IMR-90 (cell line): ENCODE results near the gene UBR4. TPM values are rescaled to one million over a fixed set of nuclear protein-coding genes. Genes with fewer than 3 reads are reported as not detected.

Source experiments
- ATAC-seq: fragments of 200-7000 bp; cut with Tn5 transposase; 2 replicates; pipeline ENCODE4 v1.9.1; 2020; ENCODE audit warnings: low read depth, mild to moderate bottlenecking, moderate library complexity
- BruUV-seq: library from RNA; stranded (reverse); fragments of 400-500 nt; replicated peaks from 2 replicates; lab custom pipeline; 2021; lab: Mats Ljungman, UMichigan
- CTCF ChIA-PET: fragments of 300-600 bp; formaldehyde crosslinking; extraction: SDS; loops from one replicate; lab custom pipeline; 2021; ENCODE audit warnings: antibody characterized with exemption; lab: Yijun Ruan, JAX
- POLR2A ChIA-PET: fragments of 300-600 bp; sonication (Branson Sonifier 250); formaldehyde crosslinking; loops from one replicate; lab custom pipeline; 2022; ENCODE audit warnings: antibody characterized with exemption; ENCODE audit not compliant: unreplicated experiment; lab: Charles Lee
- DNase-seq: peaks from one replicate; pipeline ENCODE4 v3.0.0; 2013
- H2AFZ ChIP-seq: replicated peaks from 2 replicates; pipeline ENCODE3; 2013; ENCODE audit warnings: low read length, mild to moderate bottlenecking; ENCODE audit not compliant: poor library complexity
- H2AK5ac ChIP-seq: 2 replicates; pipeline ENCODE4 v1.6.1; 2013; ENCODE audit warnings: low read depth, low read length, inconsistent platforms
- H2AK9ac ChIP-seq: replicated peaks from 2 replicates; pipeline ENCODE3; 2013; ENCODE audit warnings: mild to moderate bottlenecking, low read depth, low read length, moderate library complexity; ENCODE audit not compliant: poor library complexity
- H2BK120ac ChIP-seq: 2 replicates; pipeline ENCODE4 v1.6.1; 2013; ENCODE audit warnings: low read depth, low read length, inconsistent platforms
- H2BK15ac ChIP-seq: 3 replicates; pipeline ENCODE4 v1.6.1; 2013; ENCODE audit warnings: low read depth, low read length, inconsistent platforms
- H2BK20ac ChIP-seq: 2 replicates; pipeline ENCODE4 v1.6.1; 2013; ENCODE audit warnings: low read depth, mild to moderate bottlenecking, inconsistent platforms, low read length, moderate library complexity
- H2BK5ac ChIP-seq: 2 replicates; pipeline ENCODE4 v1.6.1; 2013; ENCODE audit warnings: mild to moderate bottlenecking, low read depth, low read length, inconsistent platforms; ENCODE audit not compliant: poor library complexity, severe bottlenecking
- H3K14ac ChIP-seq: replicated peaks from 2 replicates; pipeline ENCODE4 v1.6.1; 2013; ENCODE audit warnings: low read depth, low read length, inconsistent platforms
- H3K18ac ChIP-seq: 2 replicates; pipeline ENCODE4 v1.6.1; 2013; ENCODE audit warnings: low read depth, low read length, control low read depth
- H3K23ac ChIP-seq: 2 replicates; pipeline ENCODE4 v1.6.1; 2013; ENCODE audit warnings: low read depth, low read length, inconsistent platforms
- H3K27ac ChIP-seq: 2 replicates; pipeline ENCODE4 v1.5.1; 2013; ENCODE audit warnings: mild to moderate bottlenecking, control low read depth, low read length; ENCODE audit not compliant: insufficient read depth
- H3K27me3 ChIP-seq: 2 replicates; pipeline ENCODE4 v1.6.1; 2013; ENCODE audit warnings: low read length; ENCODE audit not compliant: control insufficient read depth, insufficient read depth
- H3K36me3 ChIP-seq: 2 replicates; pipeline ENCODE4 v1.6.1; 2013; ENCODE audit warnings: low read length, mixed read lengths; ENCODE audit not compliant: control insufficient read depth, insufficient read depth
- H3K4ac ChIP-seq: 2 replicates; pipeline ENCODE4 v1.6.1; 2013; ENCODE audit warnings: low read depth, low read length, inconsistent platforms
- H3K4me1 ChIP-seq: 2 replicates; pipeline ENCODE4 v1.6.1; 2013; ENCODE audit warnings: low read length, mixed read lengths; ENCODE audit not compliant: control insufficient read depth, insufficient read depth
- H3K4me2 ChIP-seq: 2 replicates; pipeline ENCODE4 v1.6.1; 2013; ENCODE audit warnings: low read depth, mild to moderate bottlenecking, control low read depth, low read length, moderate library complexity
- H3K4me3 ChIP-seq: 2 replicates; pipeline ENCODE4 v1.5.1; 2013; ENCODE audit warnings: low read depth, mild to moderate bottlenecking, control low read depth, low read length, moderate library complexity; ENCODE audit not compliant: insufficient read depth
- H3K56ac ChIP-seq: 2 replicates; pipeline ENCODE4 v1.6.1; 2013; ENCODE audit warnings: low read length, inconsistent platforms; ENCODE audit not compliant: insufficient read depth; ENCODE audit errors: extremely low read depth
- H3K79me1 ChIP-seq, 2 experiments: 2 replicates each; pipeline ENCODE4 v1.6.1; 2013; ENCODE audit warnings: low read length in 2 of 2, inconsistent platforms in 1 of 2, low read depth in 1 of 2
- H3K9ac ChIP-seq: 2 replicates; pipeline ENCODE4 v1.6.1; 2013; ENCODE audit warnings: low read depth, low read length, control low read depth
- H3K9me1 ChIP-seq: 2 replicates; pipeline ENCODE4 v1.6.1; 2013; ENCODE audit warnings: low read length, inconsistent platforms; ENCODE audit not compliant: insufficient read depth
- H3K9me3 ChIP-seq: 2 replicates; pipeline ENCODE4 v1.6.1; 2013; ENCODE audit warnings: low read length; ENCODE audit not compliant: control insufficient read depth, insufficient read depth
- H4K20me1 ChIP-seq: 2 replicates; pipeline ENCODE4 v1.6.1; 2013; ENCODE audit warnings: low read length, inconsistent platforms; ENCODE audit not compliant: insufficient read depth
- H4K5ac ChIP-seq: 2 replicates; pipeline ENCODE4 v1.6.1; 2013; ENCODE audit warnings: mild to moderate bottlenecking, low read depth, low read length, control low read depth
- H4K8ac ChIP-seq, 2 experiments: 2 replicates each; pipeline ENCODE4 v1.6.1; 2013; ENCODE audit warnings: low read depth in 2 of 2, low read length in 2 of 2, control low read depth in 1 of 2, inconsistent platforms in 1 of 2
- H4K91ac ChIP-seq: 2 replicates; pipeline ENCODE4 v1.6.1; 2013; ENCODE audit warnings: low read depth, low read length, inconsistent platforms; ENCODE audit not compliant: insufficient read depth
- BHLHE40 ChIP-seq: fragments of 150-350 bp; IDR thresholded peaks from 2 replicates; pipeline ENCODE4 v1.6.1; 2016; ENCODE audit warnings: mild to moderate bottlenecking, low read depth, low read length
- CTCF ChIP-seq: conservative IDR thresholded peaks from 2 replicates; pipeline ENCODE4 v1.5.1; 2012; ENCODE audit warnings: mild to moderate bottlenecking, low read depth, low read length, improper control_type of control experiment
- FOS ChIP-seq: fragments of 150-350 bp; IDR thresholded peaks from 2 replicates; pipeline ENCODE4 v1.6.1; 2016; ENCODE audit warnings: low read depth, low read length
- MAZ ChIP-seq: IDR thresholded peaks from 2 replicates; pipeline ENCODE4 v1.6.1; 2012; ENCODE audit warnings: low read depth, mild to moderate bottlenecking, low read length, improper control_type of control experiment, moderate library complexity, borderline replicate concordance
- MXI1 ChIP-seq: IDR thresholded peaks from 2 replicates; pipeline ENCODE4 v1.6.1; 2012; ENCODE audit warnings: low read depth, mild to moderate bottlenecking, low read length, moderate library complexity, borderline replicate concordance
- POLR2A ChIP-seq: IDR thresholded peaks from 2 replicates; pipeline ENCODE4 v1.6.1; 2012; ENCODE audit warnings: mild to moderate bottlenecking, low read depth, low read length
- RAD21 ChIP-seq: IDR thresholded peaks from 2 replicates; pipeline ENCODE4 v1.6.1; 2012; ENCODE audit warnings: low read length, improper control_type of control experiment
- WGBS, 2 experiments: methylation state at CpG; one replicate each; pipeline versions ENCODE4 v1.1.5 to v1.1.7; 2013; ENCODE audit warnings: missing lambda C conversion rate in 2 of 2; ENCODE audit not compliant: insufficient read length in 1 of 2; ENCODE audit errors: extremely low coverage in 2 of 2; 5-methylcytosine and 5-hydroxymethylcytosine counted together
- dilution Hi-C: fragments of 300-500 bp; cut with HindIII; formaldehyde crosslinking; loops from one replicate; pipeline ENCODE4 v1.14.3; 2018; ENCODE audit warnings: low sequenced_read_pairs; ENCODE audit not compliant: unreplicated experiment
- in situ Hi-C: fragments of 300-500 bp; cut with MboI; formaldehyde crosslinking; loops from 3 replicates; pipeline ENCODE4 v1.14.3; 2019; ENCODE audit warnings: low sequenced_read_pairs, inconsistent platforms, mixed read lengths
- intact Hi-C: fragments of 100-400 bp; cut with micrococcal nuclease; formaldehyde crosslinking; loops from 2 replicates; pipeline ENCODE4 v1.10.0; 2022
- polyA plus RNA-seq, 3 experiments: library from polyadenylated mRNA; depleted of rRNA; stranded (reverse); fragments of >200 nt; gene quantifications; 2 replicates each; pipeline ENCODE4 v1.2.3, GENCODE V29; 2012; ENCODE audit warnings: low replicate concordance in 1 of 3
- total RNA-seq: library from RNA; depleted of rRNA; stranded (reverse); fragments of >200 nt; gene quantifications from 2 replicates; pipeline ENCODE4 v1.2.3, GENCODE V29; 2012

Gene UBR4
- total and polyA plus RNA-seq, 2 of the 4 experiments (the other 2 are of a cell fraction): 87.8 to 121 TPM

GRCh38 chr1:19251305-19252196 lies 41.5 kb upstream of the UBR4 start, which contains the start of the genes EMC1 and MRTO4:
TSS of gene EMC1 (minus strand) at chr1:19251524. CDS start at chr1:19251509, 15 bp downstream.
TSS of gene MRTO4 (plus strand) at chr1:19251805. CDS start at chr1:19251836, 31 bp downstream.
- intact Hi-C loops: loop anchor here (5.0 kb wide), 2 partner anchors 61 to 401 kb away; partner anchors contain the start of genes AKR7A2 and SLC66A1
- 1% methylated on average over 42 of the region's 81 CpGs; no CpG with 5 or more reads in 1 of the 2 experiments for WGBS, 2 experiments
- Histone ChIP-seq H3K9me1 (peaks cover 6% of the 10 kb centered on the region), H3K4me2 (peak within 1 kb of the TSS; percentile 98), H3K36me3 (peaks cover 10% of the 10 kb centered on the region), H4K5ac (peak within 1 kb of the TSS; percentile 99), H2AK9ac (peak within 1 kb of the TSS; percentile 94), H3K56ac (peak within 1 kb of the TSS; percentile 92), H2BK5ac (peak within 1 kb of the TSS; percentile 100), H3K4me3 (peak within 1 kb of the TSS; percentile 87), H3K4ac (peak within 1 kb of the TSS; percentile 98), H3K27me3 (no peaks in the 10 kb centered on the region), H4K20me1 (peaks cover 19% of the 10 kb centered on the region), H2BK120ac (peak within 1 kb of the TSS; percentile 98), H3K4me1 (0 out of 2 replicates have a peak, but pooled peaks cover 2% of the 10 kb centered on the region), H3K27ac (peak within 1 kb of the TSS; percentile 96), H3K9ac (peak within 1 kb of the TSS; percentile 99), H2AFZ (peak within 1 kb of the TSS; percentile 100), H3K14ac (peak within 1 kb of the TSS; percentile 99), H2AK5ac (peak within 1 kb of the TSS; percentile 96), H2BK15ac (peak within 1 kb of the TSS; percentile 94; the same call in 2 of the 3 replicates), H4K91ac (peak within 1 kb of the TSS; percentile 100), H3K79me1 (peaks cover 34 to 64% of the 10 kb centered on the region in 2 experiments), H4K8ac (peak within 1 kb of the TSS; percentile 96 to 100), H2BK20ac (peak within 1 kb of the TSS; percentile 83; the same call in 1 of the 2 replicates), H3K9me3 (no peaks in the 10 kb centered on the region), H3K18ac (peak within 1 kb of the TSS; percentile 88), H3K23ac (peak within 1 kb of the TSS; percentile 94)
- DNase-seq (peak; percentile 73), ATAC-seq (peak; percentile 97)
- in situ Hi-C loops: loop anchor here (5.0 kb wide), 1 partner anchor 401 kb away; no protein-coding TSS in a partner anchor
- CTCF ChIA-PET: interaction anchor here (0.5 to 1.1 kb wide), 2 partner anchors 11 to 53 kb away, joined by 4 to 5 read pairs; no protein-coding TSS in a partner anchor
- POLR2A ChIA-PET: no interaction called here
- no TSS peak for BruUV-seq
- TF ChIP-seq MAZ (peak; percentile 68; the same call in 1 of the 2 replicates), BHLHE40 (peak; percentile 15; the same call in 1 of the 2 replicates), RAD21 (no peak), MXI1 (peak; percentile 85), POLR2A (peak; percentile 92), CTCF (no peak), FOS (no peak)
- dilution Hi-C loops: no loop called here
